ENCODE measurements around the gene SNX25. TPM values are rescaled to one million over a fixed set of nuclear protein-coding genes. Genes with fewer than 3 reads are reported as not detected.

Gene SNX25
- total RNA-seq, 1 donor from 2014 or later = 10.9 TPM

DNA sequence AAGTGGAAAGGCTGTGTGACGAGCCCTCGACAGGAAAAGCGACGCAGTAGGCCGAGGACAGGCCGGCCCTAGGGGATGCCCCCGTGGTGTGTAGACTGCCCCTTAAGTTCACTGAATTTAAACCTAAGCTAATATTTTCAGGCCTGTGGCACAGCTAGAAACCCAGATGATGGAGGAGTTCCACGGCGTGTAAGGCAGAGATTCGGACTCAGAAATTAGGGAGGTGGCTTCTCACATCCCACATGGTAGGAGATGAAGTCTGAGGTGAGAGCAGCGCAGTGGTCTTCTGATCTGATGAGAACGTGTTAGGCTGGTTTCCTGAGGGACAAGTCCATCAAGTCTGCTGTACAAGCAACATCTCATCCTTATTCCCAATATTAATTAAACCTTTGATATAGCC is 178.6 kb downstream of the SNX25 start:
- no peak overlapping the region for H3K4me3 Mint-ChIP-seq
- peaks cover 9% of the 10 kb centered on the region for H3K9me3 Mint-ChIP-seq
- no peak for DNase-seq (ENCODE audit: low spot score in 2 of 2, unreplicated experiment in 2 of 2)
- TF ChIP-seq, protein P1, sequence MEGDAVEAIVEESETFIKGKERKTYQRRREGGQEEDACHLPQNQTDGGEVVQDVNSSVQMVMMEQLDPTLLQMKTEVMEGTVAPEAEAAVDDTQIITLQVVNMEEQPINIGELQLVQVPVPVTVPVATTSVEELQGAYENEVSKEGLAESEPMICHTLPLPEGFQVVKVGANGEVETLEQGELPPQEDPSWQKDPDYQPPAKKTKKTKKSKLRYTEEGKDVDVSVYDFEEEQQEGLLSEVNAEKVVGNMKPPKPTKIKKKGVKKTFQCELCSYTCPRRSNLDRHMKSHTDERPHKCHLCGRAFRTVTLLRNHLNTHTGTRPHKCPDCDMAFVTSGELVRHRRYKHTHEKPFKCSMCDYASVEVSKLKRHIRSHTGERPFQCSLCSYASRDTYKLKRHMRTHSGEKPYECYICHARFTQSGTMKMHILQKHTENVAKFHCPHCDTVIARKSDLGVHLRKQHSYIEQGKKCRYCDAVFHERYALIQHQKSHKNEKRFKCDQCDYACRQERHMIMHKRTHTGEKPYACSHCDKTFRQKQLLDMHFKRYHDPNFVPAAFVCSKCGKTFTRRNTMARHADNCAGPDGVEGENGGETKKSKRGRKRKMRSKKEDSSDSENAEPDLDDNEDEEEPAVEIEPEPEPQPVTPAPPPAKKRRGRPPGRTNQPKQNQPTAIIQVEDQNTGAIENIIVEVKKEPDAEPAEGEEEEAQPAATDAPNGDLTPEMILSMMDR (IDR thresholded peaks at IDR 0.05; ENCODE audit: unreplicated experiment) = no peak
- no peaks in the 10 kb centered on the region for H3K27me3 Mint-ChIP-seq (ENCODE audit: low read depth)
- peaks cover 11% of the 10 kb centered on the region for H3K4me1 Mint-ChIP-seq
- H3K36me3 Mint-ChIP-seq = peaks cover 2% of the 10 kb centered on the region
- no peak overlapping the region for H3K27ac Mint-ChIP-seq

DNA sequence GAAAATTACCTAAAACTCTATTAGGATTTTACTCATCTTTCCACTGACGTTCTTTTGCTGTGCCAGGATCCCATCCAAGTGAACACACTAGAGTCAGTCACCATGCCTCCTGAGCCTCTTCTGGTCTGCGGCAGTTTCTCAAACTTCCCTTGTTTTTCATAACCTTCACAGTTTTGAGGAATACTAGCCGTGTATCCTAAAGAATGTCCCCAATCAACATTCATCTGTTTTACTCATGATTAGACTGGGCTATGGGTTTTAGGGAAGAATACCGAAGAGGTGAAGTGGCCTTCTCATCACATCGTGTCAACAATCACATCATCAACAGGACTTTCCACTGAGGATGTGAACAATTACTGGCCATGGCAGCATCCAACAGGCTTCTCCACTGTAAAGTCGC is 181.5 kb downstream of the SNX25 start:
- DNase-seq (ENCODE audit: low spot score in 2 of 2, unreplicated experiment in 2 of 2) = no peak
- TF ChIP-seq, protein P1 (IDR thresholded peaks at IDR 0.05; ENCODE audit: unreplicated experiment) = no peak
- Mint-ChIP-seq H3K4me1 (peaks cover 18% of the 10 kb centered on the region), H3K9me3 (peaks cover 9% of the 10 kb centered on the region), H3K27me3 (ENCODE audit: low read depth) (no peaks in the 10 kb centered on the region), H3K27ac (no peak overlapping the region), H3K4me3 (no peak overlapping the region), H3K36me3 (peaks cover 2% of the 10 kb centered on the region)

DNA sequence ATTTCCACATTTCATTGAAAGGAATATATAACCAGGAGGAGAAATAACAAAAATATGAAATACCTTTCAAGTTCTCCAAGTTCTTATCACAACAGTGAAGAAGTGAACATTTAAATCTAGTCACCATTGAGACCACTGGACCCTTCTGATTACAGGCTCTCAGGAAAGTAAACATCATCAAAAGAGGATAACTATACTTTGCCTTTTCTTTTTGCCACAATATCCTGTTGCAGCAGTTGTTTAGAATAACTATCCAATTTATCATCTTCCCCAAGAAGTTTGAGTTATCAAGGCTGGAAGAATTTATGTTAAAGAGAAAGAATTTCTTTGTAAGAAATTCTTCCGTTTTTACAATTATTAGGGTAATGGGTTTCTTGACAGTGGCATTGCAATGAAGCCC is 182.8 kb downstream of the SNX25 start:
- no peak for DNase-seq (ENCODE audit: low spot score in 2 of 2, unreplicated experiment in 2 of 2)
- Mint-ChIP-seq H3K36me3 (peaks cover 2% of the 10 kb centered on the region), H3K4me3 (no peak overlapping the region), H3K27ac (no peak overlapping the region), H3K27me3 (ENCODE audit: low read depth) (no peaks in the 10 kb centered on the region), H3K9me3 (peaks cover 9% of the 10 kb centered on the region), H3K4me1 (peaks cover 20% of the 10 kb centered on the region)
- TF ChIP-seq, protein P1 (IDR thresholded peaks at IDR 0.05; ENCODE audit: unreplicated experiment) = no peak

DNA sequence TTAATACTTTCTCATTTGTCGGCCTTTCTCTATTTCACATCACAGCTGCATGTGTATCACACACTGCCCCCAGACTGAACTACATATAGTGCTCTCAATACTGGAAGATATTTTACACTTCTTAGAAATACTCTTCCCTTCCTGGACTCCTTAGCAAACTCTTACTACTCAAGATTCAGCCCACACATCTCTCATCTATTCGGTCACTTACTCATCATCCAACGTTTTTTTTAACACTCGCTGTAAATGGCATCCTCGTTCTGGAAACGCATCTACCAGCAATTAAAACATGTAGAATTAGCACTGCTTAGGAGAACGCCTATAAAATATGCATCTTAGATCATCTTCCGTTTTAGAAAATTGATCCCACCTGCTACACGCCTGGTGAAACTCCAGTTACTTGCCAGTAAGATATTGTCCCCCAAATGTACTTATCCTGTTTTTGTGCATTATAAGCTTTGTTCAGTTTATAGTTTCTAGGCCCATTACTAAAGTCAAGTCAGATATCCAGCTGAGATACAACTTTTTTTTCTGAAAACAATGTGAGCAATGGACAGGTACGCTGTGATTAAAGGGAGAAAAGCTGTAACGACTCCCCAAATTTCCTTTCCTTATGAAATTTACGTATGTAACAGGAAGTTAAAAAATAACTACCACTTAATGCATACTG is 185.3 kb downstream of the SNX25 start:
- no peak for DNase-seq (ENCODE audit: low spot score in 2 of 2, unreplicated experiment in 2 of 2)
- Mint-ChIP-seq H3K27ac (peak overlapping the region; percentile 52), H3K9me3 (peaks cover 9% of the 10 kb centered on the region), H3K36me3 (peaks cover 5% of the 10 kb centered on the region), H3K27me3 (ENCODE audit: low read depth) (no peaks in the 10 kb centered on the region), H3K4me1 (peaks cover 27% of the 10 kb centered on the region), H3K4me3 (peak overlapping the region; percentile 74)
- TF ChIP-seq, protein P1 (IDR thresholded peaks at IDR 0.05; ENCODE audit: unreplicated experiment) = no peak

DNA sequence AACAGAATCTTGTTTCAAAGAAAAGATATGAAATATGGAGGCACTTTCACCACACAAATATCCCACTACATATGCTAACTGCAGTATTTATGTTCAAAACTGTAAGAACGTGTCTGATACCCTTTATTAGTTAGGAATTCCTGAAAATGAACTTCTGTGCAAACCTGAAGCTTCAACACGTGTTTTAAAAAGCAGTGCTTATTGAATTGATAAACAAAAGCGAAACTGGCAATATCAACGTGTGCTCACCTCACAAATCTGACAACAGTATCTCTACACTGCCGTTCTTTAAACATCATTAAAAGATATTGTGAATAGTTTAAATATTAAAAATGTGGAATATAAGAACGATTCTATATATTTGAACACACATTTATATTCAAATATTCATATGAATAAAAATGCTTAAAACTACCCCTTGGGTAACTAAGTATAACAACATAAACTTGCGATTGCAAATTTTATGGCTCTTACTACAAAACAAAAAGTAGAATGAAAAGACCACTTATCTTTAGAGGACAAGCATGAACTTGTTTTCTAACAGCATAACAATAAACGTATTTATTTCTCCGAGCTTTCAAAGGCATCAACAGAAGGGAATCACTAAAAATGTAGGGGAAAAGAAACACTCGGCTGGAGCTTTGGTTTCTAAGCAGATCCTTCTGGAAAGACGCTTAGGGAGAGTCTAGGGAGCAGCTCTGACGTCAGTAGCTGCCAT is 186.0 kb downstream of the SNX25 start, which contains the start of gene LRP2BP:
TSS of gene LRP2BP (minus strand) at position 687 of the 718 bp plus-strand sequence. CDS start 17,738 bp downstream, outside the sequence.
- H3K27me3 Mint-ChIP-seq (ENCODE audit: low read depth) = no peaks in the 10 kb centered on the region

More for the DNA sequence above, 186.0 kb downstream of the SNX25 start, which contains the start of gene LRP2BP:
- H3K36me3 Mint-ChIP-seq = peaks cover 11% of the 10 kb centered on the region
- DNase-seq (ENCODE audit: low spot score in 2 of 2, unreplicated experiment in 2 of 2) = no peak
- peaks cover 9% of the 10 kb centered on the region for H3K9me3 Mint-ChIP-seq
- peak within 1 kb of the TSS; percentile 96 for H3K27ac Mint-ChIP-seq
- peak within 1 kb of the TSS; percentile 81 for H3K4me3 Mint-ChIP-seq
- H3K4me1 Mint-ChIP-seq = peaks cover 27% of the 10 kb centered on the region
- TF ChIP-seq, protein P1 (IDR thresholded peaks at IDR 0.05; ENCODE audit: unreplicated experiment) = no peak

Data from mesothelial cell of epicardium (in vitro differentiated cells).